ENCODE results near the gene SNRK.

Gene SNRK

GRCh38 chr3:43286115-43286840 is at the start of gene SNRK:
Gene SNRK, plus strand, starts transcription at chr3:43286540. Its CDS starts 16,664 bp downstream, at chr3:43303204.
- Histone ChIP-seq H3K9ac (ENCODE audit: low read length) (peak within 1 kb of the TSS; percentile 88), H3K27me3 (ENCODE audit: control insufficient read depth, insufficient read depth, low read length) (no peaks in the 10 kb centered on the region), H3K4me1 (ENCODE audit: control insufficient read depth, insufficient read depth, low read length) (peaks cover 30% of the 10 kb centered on the region), H3K4me3 (ENCODE audit: low read length) (peak within 1 kb of the TSS; percentile 48), H3K36me3 (ENCODE audit: control insufficient read depth, insufficient read depth, low read length) (no peaks in the 10 kb centered on the region), H3K9me3 (ENCODE audit: control insufficient read depth, low read length) (no peaks in the 10 kb centered on the region)

GRCh38 chr3:43238801-43239200 is 47.5 kb upstream of the SNRK start:
- no peaks in the 10 kb centered on the region for H3K27me3 ChIP-seq (ENCODE audit: control insufficient read depth, insufficient read depth, low read length)
- H3K36me3 ChIP-seq (ENCODE audit: control insufficient read depth, insufficient read depth, low read length) = no peaks in the 10 kb centered on the region
- H3K4me1 ChIP-seq (ENCODE audit: control insufficient read depth, insufficient read depth, low read length) = peaks cover 4% of the 10 kb centered on the region
- no peak overlapping the region for H3K9ac ChIP-seq (ENCODE audit: low read length)
- H3K9me3 ChIP-seq (ENCODE audit: control insufficient read depth, low read length) = no peaks in the 10 kb centered on the region
- H3K4me3 ChIP-seq (ENCODE audit: low read length) = no peak overlapping the region

- Histone ChIP-seq H3K4me3 (ENCODE audit: low read length) (no peak overlapping the region), H3K36me3 (ENCODE audit: control insufficient read depth, insufficient read depth, low read length) (no peaks in the 10 kb centered on the region), H3K4me1 (ENCODE audit: control insufficient read depth, insufficient read depth, low read length) (peaks cover 4% of the 10 kb centered on the region), H3K9me3 (ENCODE audit: control insufficient read depth, low read length) (no peaks in the 10 kb centered on the region), H3K9ac (ENCODE audit: low read length) (no peak overlapping the region), H3K27me3 (ENCODE audit: control insufficient read depth, insufficient read depth, low read length) (no peaks in the 10 kb centered on the region)
Observed at GRCh38 chr3:43239755-43240154, 46.6 kb upstream of the SNRK start.

- H3K9ac ChIP-seq (ENCODE audit: low read length) = no peak overlapping the region
- no peaks in the 10 kb centered on the region for H3K9me3 ChIP-seq (ENCODE audit: control insufficient read depth, low read length)
- peaks cover 4% of the 10 kb centered on the region for H3K4me1 ChIP-seq (ENCODE audit: control insufficient read depth, insufficient read depth, low read length)
- no peaks in the 10 kb centered on the region for H3K27me3 ChIP-seq (ENCODE audit: control insufficient read depth, insufficient read depth, low read length)
- H3K4me3 ChIP-seq (ENCODE audit: low read length) = no peak overlapping the region
- H3K36me3 ChIP-seq (ENCODE audit: control insufficient read depth, insufficient read depth, low read length) = no peaks in the 10 kb centered on the region
Observed at GRCh38 chr3:43243590-43244587, 42.5 kb upstream of the SNRK start.

- no peaks in the 10 kb centered on the region for H3K27me3 ChIP-seq (ENCODE audit: control insufficient read depth, insufficient read depth, low read length)
- no peaks in the 10 kb centered on the region for H3K36me3 ChIP-seq (ENCODE audit: control insufficient read depth, insufficient read depth, low read length)
- H3K4me3 ChIP-seq (ENCODE audit: low read length) = no peak overlapping the region
- H3K9ac ChIP-seq (ENCODE audit: low read length) = no peak overlapping the region
- H3K4me1 ChIP-seq (ENCODE audit: control insufficient read depth, insufficient read depth, low read length) = peaks cover 4% of the 10 kb centered on the region
- H3K9me3 ChIP-seq (ENCODE audit: control insufficient read depth, low read length) = no peaks in the 10 kb centered on the region
Observed at GRCh38 chr3:43244694-43245093, 41.6 kb upstream of the SNRK start.

GRCh38 chr3:43246976-43247375 is 39.4 kb upstream of the SNRK start:
- no peak overlapping the region for H3K9ac ChIP-seq (ENCODE audit: low read length)
- H3K27me3 ChIP-seq (ENCODE audit: control insufficient read depth, insufficient read depth, low read length) = no peaks in the 10 kb centered on the region
- H3K4me1 ChIP-seq (ENCODE audit: control insufficient read depth, insufficient read depth, low read length) = no peaks in the 10 kb centered on the region
- no peak overlapping the region for H3K4me3 ChIP-seq (ENCODE audit: low read length)
- no peaks in the 10 kb centered on the region for H3K9me3 ChIP-seq (ENCODE audit: control insufficient read depth, low read length)
- H3K36me3 ChIP-seq (ENCODE audit: control insufficient read depth, insufficient read depth, low read length) = no peaks in the 10 kb centered on the region

- Histone ChIP-seq H3K4me3 (ENCODE audit: low read length) (no peak overlapping the region), H3K27me3 (ENCODE audit: control insufficient read depth, insufficient read depth, low read length) (no peaks in the 10 kb centered on the region), H3K4me1 (ENCODE audit: control insufficient read depth, insufficient read depth, low read length) (no peaks in the 10 kb centered on the region), H3K9ac (ENCODE audit: low read length) (no peak overlapping the region), H3K9me3 (ENCODE audit: control insufficient read depth, low read length) (no peaks in the 10 kb centered on the region), H3K36me3 (ENCODE audit: control insufficient read depth, insufficient read depth, low read length) (no peaks in the 10 kb centered on the region)
Observed at GRCh38 chr3:43247561-43248184, 38.7 kb upstream of the SNRK start.

- H3K4me1 ChIP-seq (ENCODE audit: control insufficient read depth, insufficient read depth, low read length) = no peaks in the 10 kb centered on the region
- no peak overlapping the region for H3K9ac ChIP-seq (ENCODE audit: low read length)
- no peaks in the 10 kb centered on the region for H3K36me3 ChIP-seq (ENCODE audit: control insufficient read depth, insufficient read depth, low read length)
- no peaks in the 10 kb centered on the region for H3K27me3 ChIP-seq (ENCODE audit: control insufficient read depth, insufficient read depth, low read length)
- no peak overlapping the region for H3K4me3 ChIP-seq (ENCODE audit: low read length)
- H3K9me3 ChIP-seq (ENCODE audit: control insufficient read depth, low read length) = no peaks in the 10 kb centered on the region
Observed at GRCh38 chr3:43248185-43248583, 38.2 kb upstream of the SNRK start.

- Histone ChIP-seq H3K36me3 (ENCODE audit: control insufficient read depth, insufficient read depth, low read length) (no peaks in the 10 kb centered on the region), H3K9me3 (ENCODE audit: control insufficient read depth, low read length) (no peaks in the 10 kb centered on the region), H3K27me3 (ENCODE audit: control insufficient read depth, insufficient read depth, low read length) (no peaks in the 10 kb centered on the region), H3K4me3 (ENCODE audit: low read length) (no peak overlapping the region), H3K4me1 (ENCODE audit: control insufficient read depth, insufficient read depth, low read length) (no peaks in the 10 kb centered on the region), H3K9ac (ENCODE audit: low read length) (no peak overlapping the region)
Observed at GRCh38 chr3:43248973-43249372, 37.4 kb upstream of the SNRK start.

GRCh38 chr3:43249405-43249804 is 36.9 kb upstream of the SNRK start:
- H3K9me3 ChIP-seq (ENCODE audit: control insufficient read depth, low read length) = no peaks in the 10 kb centered on the region
- H3K4me1 ChIP-seq (ENCODE audit: control insufficient read depth, insufficient read depth, low read length) = no peaks in the 10 kb centered on the region
- no peak overlapping the region for H3K9ac ChIP-seq (ENCODE audit: low read length)
- no peaks in the 10 kb centered on the region for H3K36me3 ChIP-seq (ENCODE audit: control insufficient read depth, insufficient read depth, low read length)
- H3K4me3 ChIP-seq (ENCODE audit: low read length) = no peak overlapping the region
- no peaks in the 10 kb centered on the region for H3K27me3 ChIP-seq (ENCODE audit: control insufficient read depth, insufficient read depth, low read length)

- Histone ChIP-seq H3K4me1 (ENCODE audit: control insufficient read depth, insufficient read depth, low read length) (no peaks in the 10 kb centered on the region), H3K4me3 (ENCODE audit: low read length) (no peak overlapping the region), H3K9me3 (ENCODE audit: control insufficient read depth, low read length) (no peaks in the 10 kb centered on the region), H3K36me3 (ENCODE audit: control insufficient read depth, insufficient read depth, low read length) (no peaks in the 10 kb centered on the region), H3K27me3 (ENCODE audit: control insufficient read depth, insufficient read depth, low read length) (no peaks in the 10 kb centered on the region), H3K9ac (ENCODE audit: low read length) (no peak overlapping the region)
Observed at GRCh38 chr3:43253294-43253693, 33.0 kb upstream of the SNRK start.

- H3K4me1 ChIP-seq (ENCODE audit: control insufficient read depth, insufficient read depth, low read length) = no peaks in the 10 kb centered on the region
- H3K9ac ChIP-seq (ENCODE audit: low read length) = no peak overlapping the region
- H3K27me3 ChIP-seq (ENCODE audit: control insufficient read depth, insufficient read depth, low read length) = no peaks in the 10 kb centered on the region
- no peak overlapping the region for H3K4me3 ChIP-seq (ENCODE audit: low read length)
- H3K9me3 ChIP-seq (ENCODE audit: control insufficient read depth, low read length) = no peaks in the 10 kb centered on the region
- no peaks in the 10 kb centered on the region for H3K36me3 ChIP-seq (ENCODE audit: control insufficient read depth, insufficient read depth, low read length)
Observed at GRCh38 chr3:43254125-43254524, 32.2 kb upstream of the SNRK start.
